Ovary (tissue), 3 donors: ENCODE data around the gene GSG1L2.

ENCODE experiments used
- EP300 ChIP-seq: sonication (generic); formaldehyde crosslinking; IDR thresholded peaks from one replicate; pipeline ENCODE4 v1.6.1; 2017; ENCODE audit warnings: antibody characterized with exemption
- POLR2A ChIP-seq: fragments of 450-650 bp; IDR thresholded peaks from one replicate; pipeline ENCODE4 v1.6.1; 2017; ENCODE audit warnings: antibody characterized with exemption, mild to moderate bottlenecking, moderate library complexity
- TF ChIP-seq, protein P1 (sequence below), 3 donors: fragments of 450-650 bp in 2 of 3; fragments of 200-600 bp in 1 of 3; IDR thresholded peaks; one replicate each; pipeline versions ENCODE4 v1.5.1 to v1.8.0; 2016 to 2022; ENCODE audit warnings: antibody characterized with exemption in 3 of 3, mild to moderate bottlenecking in 1 of 3
- donor health status: DM: no; HTN: no; CAD: no.

GRCh38 chr17:9844153-9844552, 22.3 kb upstream of the GSG1L2 start:
- TF ChIP-seq, protein P1, sequence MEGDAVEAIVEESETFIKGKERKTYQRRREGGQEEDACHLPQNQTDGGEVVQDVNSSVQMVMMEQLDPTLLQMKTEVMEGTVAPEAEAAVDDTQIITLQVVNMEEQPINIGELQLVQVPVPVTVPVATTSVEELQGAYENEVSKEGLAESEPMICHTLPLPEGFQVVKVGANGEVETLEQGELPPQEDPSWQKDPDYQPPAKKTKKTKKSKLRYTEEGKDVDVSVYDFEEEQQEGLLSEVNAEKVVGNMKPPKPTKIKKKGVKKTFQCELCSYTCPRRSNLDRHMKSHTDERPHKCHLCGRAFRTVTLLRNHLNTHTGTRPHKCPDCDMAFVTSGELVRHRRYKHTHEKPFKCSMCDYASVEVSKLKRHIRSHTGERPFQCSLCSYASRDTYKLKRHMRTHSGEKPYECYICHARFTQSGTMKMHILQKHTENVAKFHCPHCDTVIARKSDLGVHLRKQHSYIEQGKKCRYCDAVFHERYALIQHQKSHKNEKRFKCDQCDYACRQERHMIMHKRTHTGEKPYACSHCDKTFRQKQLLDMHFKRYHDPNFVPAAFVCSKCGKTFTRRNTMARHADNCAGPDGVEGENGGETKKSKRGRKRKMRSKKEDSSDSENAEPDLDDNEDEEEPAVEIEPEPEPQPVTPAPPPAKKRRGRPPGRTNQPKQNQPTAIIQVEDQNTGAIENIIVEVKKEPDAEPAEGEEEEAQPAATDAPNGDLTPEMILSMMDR (IDR thresholded peaks at IDR 0.05), result no peak
- TF ChIP-seq POLR2A, result no peak
- TF ChIP-seq EP300, result no peak
